HUDEP-2 (cell line): Measurements from ENCODE around the gene OR5F1.

Source experiments
- DNase-seq, 76 experiments: peaks; one replicate each; lab custom pipeline; 2025; ENCODE audit not compliant: unreplicated experiment in 76 of 76; lab: John Stamatoyannopoulos, UW

OR5F1 gene

DNA sequence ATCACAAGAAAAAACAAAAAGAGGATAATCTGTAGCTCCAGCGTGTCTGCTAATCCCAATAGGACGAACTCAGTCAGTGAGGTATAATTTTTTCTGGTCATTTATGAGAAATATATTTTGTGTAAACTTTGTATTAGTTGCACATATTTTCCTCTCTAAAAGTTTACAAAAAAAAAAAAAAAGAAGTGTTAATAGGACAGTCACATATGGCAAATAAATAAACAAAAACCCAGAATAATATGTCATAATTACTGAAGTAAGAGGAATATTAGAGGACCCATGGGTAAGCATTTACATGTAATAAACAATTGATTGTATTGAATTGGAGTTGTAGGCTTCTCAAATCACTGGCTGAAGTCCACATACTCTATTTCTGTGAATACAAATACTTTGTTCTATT lies at the start of gene OR5F1:
TSS of gene OR5F1 (minus strand) at position 101 of the 400 bp plus-strand sequence. CDS start at position 101, 0 bp downstream.
- no peak for DNase-seq

DNA sequence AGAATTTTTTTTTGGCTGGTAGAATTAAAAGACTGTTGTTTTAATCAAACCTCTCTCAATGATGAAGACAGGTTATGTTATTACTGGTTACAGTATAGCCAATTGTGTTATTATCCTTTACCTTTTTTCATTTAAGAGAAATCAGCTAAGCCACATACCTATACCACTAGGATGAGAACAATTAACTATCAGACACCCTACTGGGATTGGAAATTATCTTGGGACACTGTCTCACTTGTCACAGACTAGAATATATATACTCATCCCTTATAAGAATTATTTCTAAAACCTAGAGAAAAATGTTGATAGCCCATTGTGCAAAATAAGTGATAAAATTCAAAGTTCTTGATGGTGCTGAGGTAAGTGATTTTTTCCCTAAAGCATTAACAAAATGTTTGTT lies 32.9 kb upstream of the OR5F1 start, which contains the start of gene OR5AS1:
TSS of gene OR5AS1 (plus strand) at position 301 of the 400 bp plus-strand sequence. CDS start 2,765 bp downstream, outside the sequence.
- no peak for DNase-seq

DNA sequence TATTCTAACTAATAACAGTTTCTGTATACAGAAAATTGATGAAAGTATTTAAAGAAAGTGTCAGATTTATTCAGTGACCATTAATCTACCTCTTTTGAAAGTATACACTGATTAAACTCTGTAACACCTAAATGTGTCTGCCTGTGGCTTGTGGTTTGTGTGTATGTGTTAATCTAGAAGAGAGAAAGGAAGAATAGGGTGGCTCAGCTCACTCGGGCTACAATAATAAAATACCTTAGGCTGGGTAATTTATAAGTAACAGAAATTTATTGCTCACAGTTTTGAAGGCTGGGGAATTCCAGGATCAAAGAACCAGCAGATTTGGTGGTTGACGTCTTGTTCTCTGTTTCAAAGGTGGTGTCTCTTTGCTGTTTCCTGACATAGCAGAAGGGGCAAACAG lies 19.4 kb upstream of the OR5F1 start:
- DNase-seq: no peak

DNA sequence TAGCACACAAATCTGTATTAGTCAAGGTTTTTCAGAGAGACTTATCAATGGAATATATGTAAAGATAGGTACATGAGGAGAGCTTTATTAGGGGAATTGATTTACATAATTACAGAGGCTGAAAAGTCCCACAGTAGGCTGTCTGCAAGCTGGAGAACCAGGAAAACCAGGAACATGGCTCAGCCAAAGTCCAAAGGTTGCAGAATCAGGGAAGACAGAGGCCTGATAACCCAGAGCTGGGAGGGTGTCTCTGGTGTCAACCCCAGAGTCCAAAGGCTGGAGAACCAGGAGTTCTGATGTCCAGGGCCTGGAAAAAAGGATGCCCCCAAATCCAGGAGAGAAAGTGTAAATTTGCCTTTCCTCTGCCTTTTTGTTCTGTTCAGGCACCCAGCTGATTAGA lies 16.3 kb upstream of the OR5F1 start:
- no peak for DNase-seq

DNA sequence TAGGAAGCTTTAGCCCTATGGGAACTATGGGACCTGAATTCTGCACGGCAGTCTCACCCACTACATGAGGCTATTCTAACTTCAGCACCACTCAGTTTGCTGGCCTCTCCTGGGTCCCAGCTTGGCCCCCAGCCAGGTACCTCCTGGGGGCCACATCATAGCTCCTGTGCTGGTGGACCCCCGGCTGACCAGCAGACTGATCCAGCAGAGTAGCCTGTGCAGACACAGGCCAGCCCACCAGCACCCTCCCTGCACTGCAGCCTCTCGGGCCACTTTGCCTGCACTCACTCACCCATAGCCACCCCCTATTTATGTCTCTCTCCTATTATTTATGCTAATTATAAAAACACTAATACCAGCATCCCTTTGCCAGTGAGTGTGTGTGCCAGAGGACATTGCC lies 23.5 kb downstream of the OR5F1 start:
- DNase-seq: no peak

DNA sequence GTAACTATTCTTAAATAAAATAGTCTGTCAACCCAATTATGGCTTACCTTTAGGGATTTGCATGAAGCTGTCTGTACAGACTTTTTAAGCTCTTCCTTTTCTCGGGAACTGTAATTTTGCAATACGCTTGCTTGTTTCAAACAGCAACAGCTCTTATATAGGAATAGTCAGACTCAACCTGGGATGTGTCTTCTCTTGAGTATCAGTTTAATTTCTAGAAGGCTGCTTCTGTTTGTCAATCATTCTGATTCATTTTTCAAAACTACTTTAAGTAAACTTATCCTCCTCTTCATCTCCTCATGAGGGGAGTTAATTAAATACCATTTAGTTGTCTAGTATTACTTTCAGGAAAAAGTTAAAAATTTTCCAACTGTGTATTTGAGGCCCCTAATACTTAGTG lies 24.6 kb downstream of the OR5F1 start, which contains the start of gene OR10AG1:
TSS of gene OR10AG1 (minus strand) at position 101 of the 400 bp plus-strand sequence. CDS start at position 63, 38 bp downstream.
- no peak for DNase-seq

DNA sequence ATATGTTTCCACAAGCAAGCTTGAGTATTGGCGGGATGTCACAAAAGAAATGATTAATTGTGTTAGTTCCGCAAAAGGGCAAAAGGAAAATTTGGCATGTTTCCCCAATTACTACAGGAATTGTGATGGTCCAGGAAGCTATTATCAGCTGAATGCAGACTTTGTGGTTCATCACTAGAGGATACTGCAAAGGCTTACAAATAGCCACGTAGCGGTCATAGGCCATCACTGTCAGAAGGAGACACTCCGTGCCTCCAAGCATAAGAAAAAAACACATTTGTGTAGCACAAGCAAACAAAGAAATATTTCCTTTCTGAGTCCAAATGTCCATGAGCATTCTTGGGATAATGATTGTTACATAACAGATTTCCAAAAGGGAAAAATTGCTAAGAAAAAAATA lies 26.5 kb downstream of the OR5F1 start:
- no peak for DNase-seq

DNA sequence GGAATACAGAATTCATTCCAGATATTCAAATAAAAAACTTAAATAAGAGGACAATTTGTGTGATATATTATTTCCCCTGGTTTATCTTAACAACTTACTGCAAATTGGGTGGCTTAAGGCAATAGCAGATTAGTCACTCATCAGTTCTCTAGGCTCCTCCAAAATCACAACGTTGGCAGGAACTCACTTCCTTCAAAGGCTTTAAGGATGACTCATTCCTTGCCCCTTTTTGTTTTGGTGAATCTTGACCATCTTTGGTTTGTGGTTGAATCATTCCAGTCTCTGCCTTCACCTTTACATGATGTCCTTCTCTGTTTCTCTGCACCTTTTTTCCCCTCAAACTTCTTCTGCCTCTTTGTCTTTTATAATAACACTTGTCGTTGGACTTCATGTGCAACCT lies 28.0 kb downstream of the OR5F1 start:
- no peak for DNase-seq

DNA sequence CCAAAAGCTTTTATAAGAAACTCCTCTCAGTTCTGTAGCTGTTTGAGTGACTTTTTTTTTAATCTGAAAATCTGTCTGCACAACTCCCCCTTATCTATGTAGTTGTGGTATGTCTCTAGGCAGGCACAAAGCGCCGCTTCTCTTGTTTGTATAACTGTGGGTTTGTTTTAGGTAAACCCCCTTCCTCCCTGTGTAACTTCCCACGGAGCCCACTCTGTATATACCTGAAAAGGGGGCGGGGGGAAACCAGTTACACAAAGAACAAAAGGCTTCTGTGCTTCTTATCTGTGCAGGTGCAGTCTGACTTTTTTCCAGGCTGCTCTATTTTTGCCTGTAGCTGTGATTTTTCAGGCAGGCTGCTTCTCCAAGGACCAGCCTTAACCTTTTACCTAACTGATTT lies 37.9 kb downstream of the OR5F1 start:
- DNase-seq: no peak

DNA sequence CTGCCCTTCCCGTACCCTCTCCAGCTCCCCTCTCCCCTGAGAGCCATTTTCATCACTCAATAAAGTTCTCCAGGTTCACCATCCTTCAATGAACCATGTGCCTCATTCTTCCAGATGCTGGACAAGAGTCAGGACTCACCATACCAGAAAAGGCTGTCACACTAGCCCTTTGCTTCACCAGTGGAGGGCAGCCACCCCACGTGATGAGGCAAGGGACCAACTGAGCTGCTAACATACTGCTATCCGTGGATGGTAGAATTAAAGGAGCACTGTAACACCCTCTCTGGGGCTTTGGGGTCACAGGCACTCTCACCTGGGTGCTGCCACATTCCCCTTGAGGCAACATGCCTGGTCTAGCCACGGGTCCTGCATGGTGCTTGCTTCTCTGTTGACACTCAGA lies 45.1 kb downstream of the OR5F1 start:
- no peak for DNase-seq
